PC-3 (cell line): ENCODE results near the gene IQCN.

Source experiments
- CTCF ChIP-seq: fragments of 300-600 bp; sonication (generic); conservative IDR thresholded peaks from 2 replicates; pipeline ENCODE4 v1.5.1; 2017; ENCODE audit warnings: antibody characterized with exemption, low read depth, mild to moderate bottlenecking, low read length
- EZH2 ChIP-seq: fragments of 300-600 bp; sonication (generic); IDR thresholded peaks from one replicate; pipeline ENCODE4 v1.6.1; 2017; ENCODE audit warnings: antibody characterized with exemption, mild to moderate bottlenecking, low read length; ENCODE audit not compliant: unreplicated experiment
- EZH2phosphoT487 ChIP-seq: fragments of 300-600 bp; sonication (generic); IDR thresholded peaks from 2 replicates; pipeline ENCODE4 v1.6.1; 2018; ENCODE audit warnings: mild to moderate bottlenecking, antibody characterized with exemption, low read length, borderline replicate concordance

DNA sequence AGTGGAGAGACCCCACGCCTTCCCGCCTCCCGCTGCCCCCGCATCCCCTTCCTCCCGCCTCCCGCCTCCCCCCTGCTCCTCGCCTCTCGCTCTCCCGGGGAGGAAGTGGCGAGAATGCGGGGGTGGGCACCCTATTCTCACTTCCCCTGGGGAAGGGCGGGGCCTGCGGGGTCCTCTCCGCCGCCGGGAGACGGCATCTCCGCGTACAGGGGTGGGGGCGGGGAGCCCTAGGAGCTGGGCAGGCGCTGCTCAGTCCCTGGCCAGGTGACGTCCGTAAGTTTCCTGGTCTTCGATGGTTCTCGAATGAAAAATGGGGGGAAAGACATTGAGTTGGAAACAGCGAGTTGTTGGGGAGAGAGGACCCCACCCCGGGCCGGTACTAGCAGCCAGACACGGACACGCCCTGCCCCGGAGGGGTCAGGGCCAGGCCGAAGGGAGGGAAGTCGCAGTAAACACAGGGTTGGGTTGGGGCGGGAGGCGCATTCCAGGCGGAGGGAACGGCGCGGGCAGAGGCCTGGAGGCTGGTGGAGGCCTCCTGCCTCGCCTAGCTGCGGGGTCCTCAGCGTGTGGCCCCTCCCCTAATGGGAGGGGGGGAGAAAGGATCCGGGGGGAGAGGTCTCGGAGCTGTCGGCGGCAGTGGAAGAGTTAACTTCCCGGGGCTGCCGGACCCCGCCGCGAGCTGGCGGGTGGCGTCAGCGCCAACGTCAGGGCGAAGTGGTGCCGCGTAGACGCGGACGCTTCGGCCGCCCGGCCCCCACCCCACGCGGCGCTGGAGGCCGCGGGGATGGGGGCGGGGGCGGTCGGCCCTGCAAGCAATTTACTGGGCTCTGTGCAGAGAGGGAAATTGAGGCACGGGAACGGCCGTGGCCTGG, 17.6 kb upstream of the IQCN start:
- TF ChIP-seq EZH2phosphoT487 = no peak
- TF ChIP-seq CTCF = no peak
- no peak for TF ChIP-seq EZH2
